NCI-H2196 treated with DMSO at 0.1 percent for 48 hours (cell line): ENCODE measurements around the gene APEH.

Source experiments
- DNase-seq: peaks from one replicate; lab custom pipeline; 2025; ENCODE audit not compliant: unreplicated experiment; lab: John Stamatoyannopoulos, UW

Gene APEH

DNA sequence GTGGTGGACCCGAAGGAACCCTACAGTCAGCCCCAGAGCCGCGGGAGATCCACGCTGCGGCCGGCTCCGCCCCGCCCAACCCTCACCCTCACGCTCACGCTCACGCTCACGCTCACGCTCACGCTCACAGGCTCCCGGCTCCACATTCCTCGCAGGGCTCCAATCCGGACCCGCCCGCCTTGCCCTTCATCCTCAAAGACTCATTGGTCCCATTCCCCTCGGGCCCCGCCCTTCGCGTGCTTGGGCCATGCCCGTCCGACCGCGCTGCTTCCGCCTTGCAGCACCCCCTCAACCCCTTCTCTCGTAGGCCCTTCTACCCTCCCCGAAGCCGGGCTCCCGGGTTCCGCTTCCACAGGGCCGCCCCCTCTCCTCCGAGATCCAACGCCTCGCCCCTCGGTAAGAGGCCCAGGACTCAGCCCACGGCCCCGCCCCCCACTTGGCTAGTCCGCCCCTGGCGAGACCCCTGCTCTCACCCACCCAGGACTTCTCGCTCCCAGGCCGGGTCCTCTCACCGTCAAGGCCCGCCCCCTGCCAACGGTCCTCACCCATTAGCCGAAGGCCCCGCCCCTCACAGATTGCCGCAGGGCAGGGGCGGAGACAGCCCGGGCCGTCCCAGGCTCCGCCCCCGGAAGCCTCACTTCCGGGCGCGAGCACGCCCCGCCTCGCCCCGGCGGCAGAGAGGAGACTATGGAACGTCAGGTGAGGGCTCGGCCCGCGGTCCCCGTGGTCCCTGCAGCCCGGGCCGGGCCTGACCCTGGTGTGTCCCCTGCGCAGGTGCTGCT is at the start of gene APEH:
TSS of gene APEH (plus strand) at position 637 of the 782 bp plus-strand sequence. CDS start at position 688, 51 bp downstream.
- no peak for DNase-seq

DNA sequence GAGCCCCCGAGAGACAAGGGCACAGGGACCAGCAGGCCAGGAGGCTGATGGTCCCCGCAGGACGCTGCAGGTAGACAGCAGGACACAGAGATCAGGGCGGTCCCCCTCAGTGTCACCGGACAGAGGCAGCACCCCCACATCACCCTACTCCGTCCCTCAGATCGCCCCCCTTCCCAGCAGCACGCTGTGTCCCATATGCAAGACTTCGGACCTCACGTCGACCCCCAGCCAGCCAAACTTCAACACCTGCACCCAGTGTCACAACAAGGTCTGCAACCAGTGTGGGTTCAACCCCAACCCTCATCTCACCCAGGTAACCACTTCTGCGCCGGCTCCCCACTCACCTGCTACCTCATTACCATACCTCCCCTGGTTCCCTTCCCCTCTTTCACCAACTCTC is 49.1 kb upstream of the APEH start:
- no peak for DNase-seq

DNA sequence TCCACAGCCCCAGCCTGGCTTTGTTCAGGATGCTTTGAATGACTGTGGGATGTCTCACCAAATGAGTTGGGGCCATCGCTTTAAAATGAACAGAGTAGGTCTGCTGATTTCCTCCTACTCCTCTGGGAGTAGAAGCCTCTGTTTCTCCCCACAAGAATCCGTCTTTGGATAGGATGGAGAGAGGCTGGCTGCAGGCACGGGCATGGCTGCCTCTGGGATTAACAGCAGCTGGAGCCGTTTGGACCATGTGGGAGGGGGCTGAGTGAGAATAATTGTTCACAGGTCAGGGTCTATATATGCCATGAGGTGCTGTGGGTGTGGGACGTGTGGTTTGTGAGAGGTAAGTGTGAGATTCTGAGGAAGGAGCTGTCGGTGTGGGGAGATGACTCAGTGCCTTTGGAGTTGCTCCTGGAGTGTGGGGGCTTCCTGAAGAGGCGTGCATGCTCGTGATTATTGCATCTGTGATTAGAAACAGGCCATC is 48.0 kb upstream of the APEH start:
- no peak for DNase-seq

DNA sequence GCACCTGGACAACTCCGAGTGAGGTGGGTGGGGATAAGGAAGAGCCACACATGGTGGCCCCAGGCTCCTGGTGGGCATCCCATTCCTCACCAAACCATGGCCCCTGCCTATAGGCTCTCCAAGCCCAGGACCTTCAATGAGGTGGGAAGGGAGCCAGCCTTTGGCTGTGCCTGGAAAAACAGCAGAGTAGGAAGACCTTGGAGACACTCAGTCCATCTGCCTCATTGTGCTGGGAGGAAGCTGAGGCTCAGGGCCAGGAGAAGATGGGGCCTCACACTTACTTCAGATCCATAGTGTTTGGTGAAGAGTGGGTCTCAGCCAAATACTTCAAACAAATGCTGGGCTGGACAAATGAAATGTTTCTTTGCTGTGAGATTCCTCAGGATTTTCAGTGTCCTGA is 47.4 kb upstream of the APEH start:
- DNase-seq = no peak

DNA sequence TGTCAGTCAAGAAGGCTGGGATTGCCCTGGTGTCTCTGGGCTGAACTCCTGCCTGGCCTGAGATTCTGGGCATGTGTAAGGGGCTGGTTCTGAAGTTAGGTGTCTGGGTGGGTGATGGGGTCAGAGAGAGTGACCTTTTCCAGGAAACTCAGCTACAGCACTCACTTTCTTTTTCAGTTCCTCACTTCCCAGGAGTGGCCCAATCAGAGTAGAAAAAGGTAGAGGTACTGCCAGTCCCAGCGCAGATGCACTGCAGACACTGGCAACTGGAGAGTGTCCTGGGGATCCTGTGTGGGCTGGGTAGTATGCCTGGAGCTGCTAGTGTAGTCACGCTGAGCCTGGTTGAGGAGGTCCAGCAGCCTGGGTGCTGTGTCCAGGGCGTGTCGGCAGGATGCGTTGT is 46.5 kb upstream of the APEH start:
- no peak for DNase-seq

DNA sequence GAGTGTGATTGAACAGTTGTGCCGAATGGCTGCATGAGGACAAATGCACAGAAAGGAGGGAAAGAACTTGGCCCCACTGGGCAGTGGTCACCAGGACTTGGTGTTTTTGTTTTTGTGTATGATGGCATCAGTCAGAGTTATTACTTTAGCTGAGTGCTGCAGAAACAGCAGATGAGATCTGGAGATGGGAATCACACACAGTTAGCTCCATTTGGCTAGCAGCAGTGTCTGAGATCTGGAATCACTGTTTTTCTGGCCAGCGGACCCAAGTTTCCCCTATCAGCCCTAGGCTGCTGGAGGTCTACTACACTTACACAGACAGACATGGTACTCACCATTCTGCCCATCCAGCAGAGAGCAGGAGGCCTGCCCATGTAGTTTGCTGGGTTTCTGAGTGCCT is 45.9 kb upstream of the APEH start:
- no peak for DNase-seq

DNA sequence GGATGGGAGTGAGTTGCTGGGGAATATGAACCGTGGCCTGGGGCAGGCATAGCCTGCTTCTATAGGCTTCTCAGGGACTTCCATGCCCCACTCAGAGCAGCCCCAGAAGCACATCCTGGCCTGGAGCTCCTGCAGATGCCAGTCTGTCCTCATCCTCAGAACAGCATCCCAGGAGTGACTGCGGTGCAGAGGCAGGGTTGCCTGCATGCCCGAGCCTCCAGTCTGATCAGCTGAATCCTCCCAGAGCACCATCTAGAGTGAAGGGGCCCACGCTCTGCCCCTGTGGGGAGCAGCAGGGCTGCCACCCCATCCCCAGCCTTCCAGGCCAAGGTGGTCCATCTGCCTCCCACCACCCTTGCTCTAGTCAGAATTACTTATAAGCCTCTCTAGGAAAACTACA is 44.7 kb upstream of the APEH start:
- no peak for DNase-seq

DNA sequence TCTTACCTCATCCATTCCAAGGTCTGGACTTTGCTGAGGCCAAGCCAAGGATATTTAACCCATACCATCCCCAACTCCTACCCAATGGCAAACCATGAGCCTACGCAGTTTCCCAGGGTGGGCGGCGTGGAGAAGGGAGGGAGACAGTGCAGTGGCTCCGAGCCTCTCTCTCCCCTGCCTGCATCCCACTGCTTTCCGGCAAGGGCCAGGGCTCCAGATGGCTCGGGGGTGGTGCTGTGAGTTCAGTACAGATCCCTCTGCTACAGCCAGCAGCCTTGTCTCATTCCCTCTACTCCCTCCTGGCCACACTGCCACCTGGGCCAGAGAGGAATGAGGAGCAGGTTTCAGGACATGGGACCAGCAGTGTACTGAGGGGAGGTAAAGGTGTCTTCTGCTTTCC is 44.3 kb upstream of the APEH start:
- DNase-seq = no peak

DNA sequence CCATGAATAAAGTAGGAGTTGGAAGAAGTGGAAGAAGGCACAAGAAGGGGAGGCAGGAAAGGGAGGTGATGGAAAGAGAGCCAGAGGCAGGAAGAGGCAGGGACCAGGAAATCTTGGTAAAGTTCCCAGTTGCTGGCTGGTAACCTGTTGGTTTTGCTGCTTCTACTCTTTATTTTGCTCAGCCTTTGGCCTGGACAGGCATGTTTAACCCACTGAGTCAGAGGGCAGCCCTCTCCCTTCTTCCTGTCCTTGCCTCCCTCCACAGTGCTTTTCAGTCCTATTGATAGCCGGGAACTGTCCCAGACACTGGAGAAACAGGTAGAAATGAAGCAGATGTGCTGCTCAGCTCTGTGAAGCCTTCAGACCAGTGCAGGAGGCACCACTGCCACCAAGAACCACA is 43.4 kb upstream of the APEH start:
- DNase-seq = no peak

DNA sequence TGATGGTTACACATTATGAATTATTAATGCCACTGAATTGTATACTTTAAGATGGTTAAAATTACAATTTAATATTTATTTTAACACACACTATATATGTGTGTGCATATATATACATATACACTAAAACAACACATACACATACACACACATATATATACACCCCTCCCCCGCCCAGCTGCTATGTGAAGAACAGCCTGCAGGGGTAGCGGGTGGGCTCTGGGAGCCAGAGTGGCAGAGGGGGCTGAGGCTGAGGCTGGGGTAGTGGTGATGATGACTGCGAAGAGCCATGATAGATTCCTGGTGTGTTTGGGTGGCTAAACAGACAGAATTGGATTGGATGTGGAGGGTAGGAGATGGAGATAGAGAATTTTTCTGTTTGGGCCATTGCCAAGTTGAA is 39.4 kb upstream of the APEH start:
- DNase-seq = no peak

DNA sequence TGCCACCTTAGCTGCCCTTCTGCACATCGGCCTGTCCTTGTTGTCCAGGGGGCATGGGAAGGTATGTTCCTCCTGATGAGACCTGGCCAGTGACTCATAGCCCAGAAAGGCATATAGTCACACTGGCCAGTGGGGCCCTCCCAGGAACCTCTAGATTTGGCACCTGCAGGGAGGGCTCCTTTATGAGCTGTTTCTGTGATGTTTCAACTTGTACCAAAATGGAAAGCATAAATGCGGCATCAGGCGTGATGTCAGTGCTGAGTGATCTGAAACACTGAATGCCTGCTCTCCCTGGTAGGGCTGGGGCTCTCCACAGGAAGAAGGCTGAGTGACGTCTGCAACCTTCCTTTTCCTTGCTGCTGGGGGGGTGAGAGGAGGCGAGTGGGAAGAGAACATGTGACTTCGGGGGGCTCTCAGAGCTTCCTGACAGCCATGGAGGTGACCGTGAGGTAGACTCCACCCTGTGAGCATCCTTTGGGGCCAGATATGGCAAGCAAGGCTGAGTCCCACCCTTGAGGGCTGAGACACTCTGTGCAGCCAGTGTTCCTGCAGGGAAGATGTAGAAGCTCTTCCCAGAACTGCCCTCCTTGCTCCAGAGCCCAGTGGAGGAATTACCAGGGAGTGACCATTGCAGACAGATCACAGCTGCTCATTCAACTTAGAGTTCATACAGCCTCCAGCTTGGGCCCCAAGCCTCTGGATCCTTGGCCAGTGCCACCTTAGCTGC is 37.1 kb upstream of the APEH start:
- DNase-seq = no peak

DNA sequence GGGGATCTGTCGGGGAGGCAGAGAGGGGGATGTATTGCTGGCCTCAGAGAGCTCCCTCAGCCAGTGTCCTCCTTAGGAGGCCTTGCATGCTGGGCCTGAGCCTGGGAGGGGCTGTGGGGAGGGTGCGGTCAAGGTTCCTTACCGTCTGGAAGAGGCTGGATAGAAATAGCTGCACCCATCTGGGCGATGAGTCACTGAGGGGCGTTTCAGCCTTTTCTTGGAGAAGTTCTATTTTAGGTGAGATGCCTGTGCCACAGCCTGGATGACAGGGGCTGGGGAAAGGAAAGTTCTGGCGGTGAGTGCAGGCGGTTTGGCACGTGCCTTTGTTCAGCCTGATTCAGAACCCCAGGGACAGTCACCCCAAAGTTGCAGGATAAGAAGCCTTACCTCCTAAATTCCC is 35.7 kb upstream of the APEH start:
- DNase-seq = no peak

DNA sequence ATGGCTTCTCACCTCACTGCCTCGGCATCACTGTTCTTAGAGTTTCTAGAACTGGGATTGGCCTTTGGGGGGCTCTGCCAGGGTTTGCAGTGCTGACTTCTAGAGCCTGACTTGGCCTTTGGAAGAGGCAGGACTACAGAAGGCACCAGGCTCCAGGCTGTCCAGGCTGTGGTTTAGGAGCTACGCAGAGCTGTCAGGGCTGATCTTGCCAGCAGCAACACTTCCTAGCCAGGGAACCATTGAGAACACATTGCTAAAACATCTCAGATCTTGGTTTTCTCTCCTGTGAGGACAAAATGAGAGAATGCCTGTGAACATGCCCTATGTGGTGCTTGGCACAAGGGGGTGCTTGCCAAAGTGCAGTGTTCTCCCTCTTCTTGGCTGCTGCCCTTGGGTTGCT is 34.6 kb upstream of the APEH start:
- DNase-seq = no peak

DNA sequence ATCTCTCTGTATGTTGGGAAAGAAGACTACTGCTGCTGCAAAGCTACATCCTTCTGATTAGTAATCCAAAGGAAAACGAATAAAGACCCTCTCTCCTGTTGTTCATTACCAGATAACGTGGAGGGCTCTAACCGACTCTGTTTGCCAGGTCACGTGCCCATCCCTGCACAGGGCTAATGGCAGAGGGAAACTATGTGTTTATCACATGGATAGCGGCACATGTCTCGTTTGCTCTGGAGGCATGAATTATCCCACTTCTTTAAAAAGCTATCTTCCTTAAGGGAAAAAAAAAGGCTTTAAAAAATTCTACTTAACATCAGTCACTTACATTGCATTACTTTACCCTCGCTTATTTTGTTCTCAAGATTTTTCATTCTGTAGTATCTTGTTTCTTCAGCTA is 32.9 kb upstream of the APEH start:
- no peak for DNase-seq

DNA sequence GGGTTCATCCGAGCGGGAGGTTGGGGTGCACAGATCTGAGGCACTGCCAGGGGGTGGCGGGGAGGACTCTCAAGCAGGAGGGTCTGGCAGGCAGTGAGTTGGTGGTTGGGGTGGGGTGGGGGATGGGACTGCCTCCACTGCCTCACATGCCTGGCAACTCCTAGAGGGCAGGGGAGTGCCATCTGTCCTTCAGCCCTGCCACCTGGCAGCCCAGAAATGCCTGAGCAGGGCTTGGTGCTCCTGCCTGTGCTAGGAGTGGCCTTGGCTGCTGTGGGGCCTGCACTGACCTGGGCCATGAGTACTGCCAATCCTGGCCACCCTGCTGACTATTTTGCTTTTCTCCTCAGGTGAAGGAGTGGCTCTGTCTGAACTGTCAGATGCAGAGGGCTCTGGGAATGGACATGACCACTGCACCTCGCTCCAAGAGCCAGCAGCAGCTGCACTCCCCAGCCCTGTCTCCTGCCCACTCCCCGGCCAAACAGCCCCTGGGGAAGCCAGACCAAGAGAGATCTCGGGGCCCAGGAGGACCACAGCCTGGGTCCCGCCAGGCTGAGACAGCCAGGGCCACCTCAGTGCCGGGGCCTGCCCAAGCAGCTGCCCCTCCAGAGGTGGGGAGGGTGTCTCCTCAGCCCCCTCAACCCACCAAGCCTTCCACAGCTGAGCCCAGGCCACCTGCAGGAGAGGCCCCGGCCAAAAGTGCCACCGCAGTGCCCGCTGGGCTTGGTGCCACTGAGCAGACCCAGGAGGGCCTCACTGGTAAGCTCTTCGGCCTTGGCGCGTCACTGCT is 32.0 kb upstream of the APEH start:
- DNase-seq = no peak

DNA sequence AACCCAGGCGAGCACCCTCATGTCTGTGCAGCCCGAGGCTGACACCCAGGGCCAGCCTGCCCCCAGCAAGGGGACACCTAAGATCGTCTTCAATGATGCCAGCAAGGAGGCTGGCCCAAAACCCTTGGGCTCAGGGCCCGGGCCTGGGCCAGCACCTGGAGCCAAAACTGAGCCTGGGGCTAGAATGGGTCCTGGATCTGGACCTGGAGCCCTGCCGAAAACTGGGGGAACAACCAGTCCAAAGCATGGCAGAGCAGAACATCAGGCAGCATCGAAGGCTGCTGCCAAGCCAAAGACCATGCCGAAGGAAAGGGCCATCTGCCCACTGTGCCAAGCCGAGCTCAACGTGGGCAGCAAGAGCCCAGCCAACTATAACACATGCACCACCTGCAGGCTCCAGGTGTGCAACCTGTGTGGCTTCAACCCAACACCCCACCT is 31.4 kb upstream of the APEH start:
- no peak for DNase-seq

DNA sequence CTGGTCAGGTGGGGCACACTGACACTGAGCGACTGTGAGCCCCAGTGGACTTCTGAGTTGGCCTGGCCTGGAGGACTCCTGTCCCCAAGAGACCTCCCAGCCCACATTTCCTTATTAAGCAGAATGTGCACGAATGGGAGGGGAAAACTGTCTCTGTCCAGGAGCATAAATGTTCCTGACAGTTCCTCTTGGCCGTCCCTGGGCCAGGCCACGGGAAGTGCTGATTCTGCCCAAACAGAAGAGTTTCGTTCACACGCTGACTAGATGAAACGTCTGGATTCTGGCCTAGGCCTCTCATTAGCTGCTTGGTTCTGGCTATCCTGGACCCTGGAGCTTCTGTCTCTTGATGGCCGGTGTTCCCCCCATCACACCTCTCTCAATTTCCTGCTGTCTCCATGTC is 29.5 kb upstream of the APEH start:
- DNase-seq = no peak

DNA sequence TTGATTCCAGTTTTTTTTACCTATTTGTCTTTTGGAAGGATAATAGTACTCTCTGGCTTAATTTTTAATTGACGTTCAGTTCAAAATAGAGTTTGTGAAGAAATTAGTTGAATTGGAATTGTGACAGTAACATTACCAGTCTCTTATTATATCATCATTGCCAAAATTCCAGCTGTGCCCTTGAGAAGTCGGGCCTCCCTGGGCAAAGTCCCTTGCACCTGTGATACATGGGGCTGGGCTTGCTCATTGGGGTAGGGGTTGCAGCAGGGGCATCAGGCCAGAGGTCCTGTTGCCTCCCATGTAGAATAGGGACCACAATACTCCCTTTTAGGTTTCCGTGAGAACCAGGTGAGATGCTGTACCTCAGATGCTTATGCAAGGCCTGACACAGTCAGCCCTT is 27.9 kb upstream of the APEH start:
- no peak for DNase-seq

DNA sequence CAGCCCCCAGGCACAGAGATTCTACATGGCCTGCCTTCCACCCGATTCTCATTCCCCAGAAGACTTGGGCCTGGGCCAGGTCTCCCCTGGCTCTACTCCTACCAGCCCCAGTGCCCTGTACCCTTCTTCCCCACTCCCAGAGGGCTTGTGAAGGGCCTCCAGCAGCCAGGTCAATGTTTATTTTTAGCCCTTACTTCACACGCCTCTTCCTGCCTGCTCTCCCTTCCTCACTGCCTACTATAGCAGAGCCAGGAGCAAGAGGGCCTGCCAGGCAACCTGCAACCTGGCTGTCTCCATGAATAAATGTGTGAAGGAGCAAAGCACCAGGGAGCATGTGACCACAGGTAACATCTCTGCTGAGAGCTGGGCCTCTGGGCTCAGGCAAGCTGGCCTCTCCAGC is 26.4 kb upstream of the APEH start:
- DNase-seq = no peak

DNA sequence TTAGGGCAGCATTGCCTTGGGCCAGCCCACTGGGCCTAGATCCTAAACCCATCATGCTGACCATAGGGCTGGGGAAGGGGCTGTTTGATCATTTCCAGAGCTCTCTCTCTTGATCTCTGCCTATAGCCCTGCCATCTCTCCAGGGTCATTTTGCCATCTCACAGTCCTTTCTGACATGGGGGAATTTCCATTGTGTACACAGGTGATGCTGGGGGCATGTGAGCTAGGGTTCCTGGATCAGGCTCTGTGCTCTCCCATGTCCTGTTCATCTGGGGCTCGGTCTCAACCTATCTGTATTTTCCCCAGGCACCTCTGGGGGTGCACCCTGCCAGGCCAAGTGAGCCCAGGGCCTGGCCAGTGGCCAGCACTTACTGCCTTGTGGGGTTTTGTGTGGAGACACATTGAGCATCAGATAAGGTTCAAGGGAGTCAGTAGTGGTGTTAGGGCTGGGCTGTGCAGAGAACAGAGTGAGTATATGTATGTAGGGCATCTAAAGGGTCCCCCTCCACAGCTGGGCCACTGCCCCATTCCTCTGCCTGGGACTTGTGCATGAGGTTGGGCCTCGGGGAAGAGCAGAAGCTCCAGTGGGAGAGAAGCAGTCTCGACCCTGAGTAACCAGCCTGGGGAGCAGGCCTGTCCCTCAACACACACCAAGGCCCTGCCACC is 25.7 kb upstream of the APEH start:
- no peak for DNase-seq

DNA sequence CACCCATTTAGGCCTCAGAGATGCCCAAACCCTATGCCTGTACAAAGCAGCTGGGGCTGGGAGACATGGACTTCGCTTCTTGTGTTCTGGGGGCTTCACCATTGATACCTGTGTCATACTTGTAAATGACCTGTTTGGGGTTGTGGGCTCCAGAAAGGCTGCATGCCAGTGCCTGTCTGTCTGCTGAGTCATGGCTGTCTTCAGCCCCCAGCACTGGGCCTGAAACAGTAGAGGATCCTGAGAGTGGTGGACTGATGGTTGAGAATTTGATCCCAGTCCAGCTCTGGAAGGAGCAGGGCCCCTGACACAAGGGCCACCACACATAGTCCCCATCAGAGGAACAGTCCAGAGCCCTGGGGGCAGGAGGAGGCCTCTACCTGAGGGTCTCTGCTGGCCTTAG is 24.6 kb upstream of the APEH start:
- no peak for DNase-seq
